ENCODE measurements around the gene WDR86.

The WDR86 gene

GRCh38 chr7:151427705-151428377, 18.0 kb upstream of the WDR86 start:
- DNase-seq = peak; percentile 56

GRCh38 chr7:151426904-151427704, 17.3 kb upstream of the WDR86 start:
- DNase-seq = no peak

GRCh38 chr7:151426441-151426903, 16.6 kb upstream of the WDR86 start:
- DNase-seq = no peak

- no peak for DNase-seq
These were observed 16.0 kb upstream of the WDR86 start for GRCh38 chr7:151425670-151426440.

- DNase-seq = no peak
These were observed 15.0 kb upstream of the WDR86 start for GRCh38 chr7:151424799-151425198.

GRCh38 chr7:151423936-151424335, 14.1 kb upstream of the WDR86 start:
- DNase-seq = no peak

- DNase-seq = no peak
These were observed 13.4 kb upstream of the WDR86 start for GRCh38 chr7:151423226-151423625.

GRCh38 chr7:151422212-151422611, 12.4 kb upstream of the WDR86 start:
- no peak for DNase-seq

- no peak for DNase-seq
These were observed 10.3 kb upstream of the WDR86 start for GRCh38 chr7:151420144-151420543.

GRCh38 chr7:151416941-151417315, 7.1 kb upstream of the WDR86 start:
- DNase-seq = no peak

GRCh38 chr7:151416112-151416940, 6.5 kb upstream of the WDR86 start:
- DNase-seq = no peak

- no peak for DNase-seq
These were observed 5.7 kb upstream of the WDR86 start for GRCh38 chr7:151415375-151416105.

GRCh38 chr7:151413241-151413640, 3.4 kb upstream of the WDR86 start:
- DNase-seq = no peak

- no peak for DNase-seq
These were observed 2.5 kb upstream of the WDR86 start for GRCh38 chr7:151412318-151412717.

- no peak for DNase-seq
These were observed 1.7 kb upstream of the WDR86 start for GRCh38 chr7:151411551-151411950.

- DNase-seq = peak; percentile 73
These were observed 860 bp upstream of the WDR86 start for GRCh38 chr7:151410405-151411390.

- DNase-seq = no peak
These were observed 785 bp downstream of the WDR86 start for GRCh38 chr7:151408839-151409666.

- DNase-seq = no peak
These were observed 1.4 kb downstream of the WDR86 start for GRCh38 chr7:151408498-151408838.

GRCh38 chr7:151406886-151407583, 2.8 kb downstream of the WDR86 start:
- DNase-seq = no peak

Measured in activated CD8-positive, alpha-beta memory T cell treated with anti-CD3 and anti-CD28 coated beads for 24 hours (primary cell).